GM13977 (cell line): ENCODE data around the gene GZF1.
A peak's percentile ranks its signal among the peaks of the same experiment; 100 is the strongest.

Experiments used
- DNase-seq: peaks from one replicate; pipeline ENCODE4 v3.0.0; 2012; ENCODE audit warnings: low spot score
- in situ Hi-C: fragments of 300-500 bp; cut with MboI; formaldehyde crosslinking; loops from one replicate; pipeline ENCODE4 v1.12.0; 2022; ENCODE audit warnings: low sequenced_read_pairs, low pct_unique_long_range_greater_than_20kb, mixed read lengths, inconsistent platforms; ENCODE audit not compliant: unreplicated experiment
- TF ChIP-seq, protein P1 (sequence below): IDR thresholded peaks from 2 replicates; pipeline ENCODE4 v1.5.1; 2012; ENCODE audit warnings: mild to moderate bottlenecking, control low read depth; ENCODE audit not compliant: insufficient read depth; ENCODE audit errors: extremely low read depth, missing control alignments

The GZF1 gene

DNA sequence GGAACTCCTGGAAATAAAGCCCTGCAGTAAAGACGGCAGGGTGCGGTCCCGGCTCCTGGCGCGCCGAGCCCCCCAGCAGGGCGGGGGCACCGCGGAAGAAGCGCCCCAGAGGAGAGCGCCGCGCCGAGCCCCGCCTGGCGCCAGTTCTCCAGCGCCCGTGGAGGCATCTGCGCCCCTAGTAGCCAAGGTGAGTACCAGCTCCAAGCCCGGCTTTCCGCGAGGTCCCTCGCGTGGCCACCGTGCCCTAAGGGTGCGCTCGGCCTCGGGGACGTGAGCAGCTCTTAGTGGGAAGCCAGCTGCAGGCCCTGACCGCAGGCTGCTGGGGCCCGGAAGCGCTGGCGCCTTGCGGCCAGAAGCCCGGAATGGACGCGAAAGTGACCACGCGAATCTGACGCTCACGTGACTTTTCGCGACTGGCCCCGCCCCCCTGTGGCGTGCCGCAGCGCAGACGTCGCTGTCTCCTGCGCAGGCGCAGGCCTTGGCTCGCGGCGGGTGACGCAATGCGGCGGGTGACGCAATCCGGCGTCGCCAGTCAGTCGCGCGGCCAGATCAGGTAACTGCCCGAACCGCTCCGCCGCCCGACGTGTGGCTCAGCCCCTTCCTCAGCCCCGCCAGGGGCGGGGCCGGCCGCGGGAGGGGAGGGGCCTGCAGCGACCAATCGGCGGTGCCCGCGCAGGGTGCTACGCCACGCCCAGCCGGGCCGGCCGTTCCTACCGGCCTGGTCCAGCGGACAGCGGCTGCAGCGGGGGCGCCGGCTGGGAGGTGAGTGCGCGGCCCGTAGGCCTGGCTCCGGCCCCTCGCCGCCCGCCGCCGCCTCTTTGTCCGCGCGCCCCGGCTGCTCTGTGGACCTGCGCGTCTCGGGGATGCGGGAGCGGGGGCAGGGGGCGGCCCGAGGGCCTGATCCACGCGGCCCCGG is at the start of gene GZF1:
Gene GZF1 (plus strand): TSS at position 707 of the 916 bp plus-strand sequence. CDS start 2,202 bp downstream, outside the sequence.
- in situ Hi-C loops = no loop called here
- TF ChIP-seq, protein P1, sequence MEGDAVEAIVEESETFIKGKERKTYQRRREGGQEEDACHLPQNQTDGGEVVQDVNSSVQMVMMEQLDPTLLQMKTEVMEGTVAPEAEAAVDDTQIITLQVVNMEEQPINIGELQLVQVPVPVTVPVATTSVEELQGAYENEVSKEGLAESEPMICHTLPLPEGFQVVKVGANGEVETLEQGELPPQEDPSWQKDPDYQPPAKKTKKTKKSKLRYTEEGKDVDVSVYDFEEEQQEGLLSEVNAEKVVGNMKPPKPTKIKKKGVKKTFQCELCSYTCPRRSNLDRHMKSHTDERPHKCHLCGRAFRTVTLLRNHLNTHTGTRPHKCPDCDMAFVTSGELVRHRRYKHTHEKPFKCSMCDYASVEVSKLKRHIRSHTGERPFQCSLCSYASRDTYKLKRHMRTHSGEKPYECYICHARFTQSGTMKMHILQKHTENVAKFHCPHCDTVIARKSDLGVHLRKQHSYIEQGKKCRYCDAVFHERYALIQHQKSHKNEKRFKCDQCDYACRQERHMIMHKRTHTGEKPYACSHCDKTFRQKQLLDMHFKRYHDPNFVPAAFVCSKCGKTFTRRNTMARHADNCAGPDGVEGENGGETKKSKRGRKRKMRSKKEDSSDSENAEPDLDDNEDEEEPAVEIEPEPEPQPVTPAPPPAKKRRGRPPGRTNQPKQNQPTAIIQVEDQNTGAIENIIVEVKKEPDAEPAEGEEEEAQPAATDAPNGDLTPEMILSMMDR = no peak

DNA sequence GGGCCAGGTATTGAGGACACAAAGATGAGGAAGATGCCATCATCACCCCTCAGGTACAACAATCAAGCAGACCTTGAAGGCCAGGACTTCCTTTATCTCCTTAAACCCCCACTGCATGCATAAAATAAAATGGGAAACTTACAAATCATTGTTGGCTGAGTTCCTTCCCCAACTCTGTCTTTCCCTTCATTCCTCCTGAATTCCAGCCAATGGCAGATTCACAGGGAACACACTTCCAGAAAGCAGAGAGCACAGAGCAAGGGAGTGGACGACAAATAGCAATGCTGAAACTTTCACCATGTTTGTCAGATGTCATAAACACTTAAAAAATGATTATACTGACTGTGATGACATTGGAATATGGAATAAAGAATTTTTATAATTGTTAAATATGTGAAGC is 48.7 kb upstream of the GZF1 start:
- TF ChIP-seq, protein P1 = no peak
- no peak for DNase-seq
- in situ Hi-C loops = no loop called here

More for the DNA sequence above, at the start of gene GZF1:
- peak; percentile 98 for DNase-seq

DNA sequence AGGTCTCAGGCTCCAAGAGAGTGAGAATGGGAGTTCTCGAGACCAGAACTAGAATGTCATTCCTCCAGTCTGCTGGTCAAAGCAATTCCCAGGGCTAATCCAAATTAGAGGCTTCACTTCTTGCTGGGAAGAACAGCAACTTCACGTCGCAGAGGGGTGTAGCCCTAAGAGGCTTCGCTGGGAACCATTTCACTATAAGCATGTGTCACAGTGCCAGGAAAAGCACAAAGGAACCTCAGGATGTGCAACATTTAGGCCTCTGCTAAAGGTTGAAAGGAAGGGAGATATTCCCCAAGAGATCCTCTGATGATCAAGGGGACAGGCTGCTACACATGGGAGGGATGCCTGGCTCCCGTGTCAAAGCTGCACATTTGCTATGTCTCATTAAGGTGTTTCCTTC is 47.3 kb upstream of the GZF1 start:
- TF ChIP-seq, protein P1 = no peak
- in situ Hi-C loops = no loop called here
- DNase-seq = no peak

DNA sequence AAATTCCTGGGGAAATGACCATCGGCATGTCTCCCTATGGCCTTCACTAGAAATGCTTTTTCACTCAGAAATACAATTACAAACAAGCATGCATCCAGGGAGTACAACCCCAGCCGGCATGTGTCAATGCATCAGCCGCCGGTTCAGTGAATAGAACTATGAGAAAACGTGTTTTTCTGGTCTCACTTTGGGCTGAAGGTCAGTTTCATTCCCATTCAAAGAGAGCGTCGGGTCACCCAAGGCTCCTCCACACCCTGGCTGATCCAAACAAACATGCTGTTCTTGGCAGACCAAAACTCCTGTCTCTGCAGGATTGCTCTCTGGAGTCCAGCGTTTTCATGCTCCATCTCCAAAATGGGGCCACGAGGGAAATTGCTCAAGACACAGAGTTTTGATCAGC is 46.9 kb upstream of the GZF1 start:
- DNase-seq = no peak
- TF ChIP-seq, protein P1 = no peak
- in situ Hi-C loops = no loop called here

DNA sequence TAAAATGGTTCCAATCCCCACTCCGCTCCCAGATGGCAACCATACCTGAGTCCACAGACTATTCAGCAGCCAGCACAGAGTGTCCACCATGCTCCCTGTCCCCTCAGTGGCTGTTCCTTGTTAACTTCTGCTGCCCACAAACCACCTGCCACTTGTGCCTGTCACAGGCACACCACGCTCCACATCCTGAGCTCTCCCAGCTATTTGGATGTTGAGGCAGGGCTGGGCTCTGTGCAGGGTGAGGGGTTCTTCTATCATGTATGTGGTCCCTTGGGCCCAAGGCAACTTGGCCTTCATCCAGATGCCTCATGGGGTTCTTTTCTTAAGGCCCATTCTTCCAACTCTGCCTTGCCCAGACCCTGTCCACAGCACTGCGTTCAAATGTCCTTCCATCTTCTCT is 45.4 kb upstream of the GZF1 start:
- no peak for DNase-seq
- TF ChIP-seq, protein P1 = no peak
- in situ Hi-C loops = no loop called here

DNA sequence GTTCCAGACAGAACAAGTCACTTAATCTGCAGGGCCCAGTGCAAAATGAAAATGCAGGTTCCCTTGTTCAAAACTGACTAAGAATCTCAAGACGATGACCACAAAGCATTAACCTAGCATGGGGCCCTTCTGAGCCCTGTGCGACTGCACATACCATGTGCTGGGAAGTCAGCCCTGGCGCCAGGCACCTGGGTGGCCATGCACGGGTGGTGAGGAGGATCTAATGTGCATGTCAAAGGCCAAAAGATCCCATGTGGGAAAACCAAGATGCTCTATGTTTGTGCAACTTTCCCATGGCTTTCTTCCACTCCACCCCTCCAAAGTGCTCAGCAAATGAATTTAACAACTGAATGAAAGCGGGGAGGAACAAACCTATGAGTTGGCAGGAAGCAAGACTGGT is 44.9 kb upstream of the GZF1 start:
- DNase-seq = no peak
- in situ Hi-C loops = no loop called here
- TF ChIP-seq, protein P1 = no peak
